ENCODE data around the gene ZNF688. TPM values are rescaled to one million over a fixed set of nuclear protein-coding genes. Genes with fewer than 3 reads are reported as not detected.

ZNF688 gene
- total and polyA plus RNA-seq, 9 of the 15 experiments (the other 6 are each of a cell fraction or from before 2014, with no cell fraction given), result 0.48 to 12.9 (median 4.5) TPM

DNA sequence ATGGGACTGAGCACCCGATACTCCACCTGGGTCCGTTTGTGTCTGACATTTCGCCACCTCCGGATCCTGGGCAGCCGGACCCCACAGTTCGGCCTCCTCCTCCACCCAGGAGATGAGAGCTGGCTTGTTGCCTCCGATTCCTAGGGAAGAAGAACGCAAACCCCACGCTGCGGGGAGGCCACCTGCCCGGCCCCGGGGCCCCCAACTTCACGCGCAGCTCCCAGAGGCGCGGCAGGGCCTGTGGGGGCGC is 13.9 kb downstream of the ZNF688 start:
- WGBS (ENCODE audit: insufficient coverage, low coverage, missing lambda C conversion rate), result 2% methylated on average over 14 of the region's 17 CpGs
- Histone ChIP-seq H3K9ac (ENCODE audit: insufficient read depth in 1 of 2, low read depth in 2 of 2, low read length in 2 of 2) (peak overlapping the region; percentile 91 to 97), H4K20me1 (replicated peaks; ENCODE audit: control insufficient read depth, insufficient read depth, low read length) (no peaks in the 10 kb centered on the region; the same call in 1 of the 2 replicates), H2AFZ (ENCODE audit: low read depth, low read length) (peak overlapping the region; percentile 73; the same call in 1 of the 2 replicates), H3K27me3 (ENCODE audit: control insufficient read depth in 2 of 2, insufficient read depth in 2 of 2, low read length in 2 of 2) (no peaks in the 10 kb centered on the region), H3K27ac (ENCODE audit: extremely low read depth, low read depth, low read length) (peak overlapping the region; percentile 94), H3K4me1 (replicated peaks in 1 of 2; ENCODE audit: control insufficient read depth in 2 of 2, insufficient read depth in 2 of 2, low read length in 2 of 2) (peaks cover 26 to 63% of the 10 kb centered on the region in 2 experiments; a peak in 4 of 5 replicates), H3K4me3 (peak overlapping the region; percentile 66), H3K9me1 (ENCODE audit: control insufficient read depth, insufficient read depth, low read length) (no peaks in the 10 kb centered on the region), H3K36me3 (ENCODE audit: control insufficient read depth, insufficient read depth, low read length) (peaks cover 28% of the 10 kb centered on the region; the same call in 2 of the 3 replicates), H3K4me2 (ENCODE audit: insufficient read depth, low read length) (peak overlapping the region; percentile 83), H3K79me2 (ENCODE audit: control insufficient read depth, insufficient read depth, low read length) (peaks cover 30% of the 10 kb centered on the region), H3K9me3 (replicated peaks; ENCODE audit: control insufficient read depth, insufficient read depth, low read depth, low read length) (no peaks in the 10 kb centered on the region; the same call in 1 of the 2 replicates)
- intact Hi-C loops (cut with micrococcal nuclease), result no loop called here
- BruUV-seq (replicated peaks), result no TSS peak
- ATAC-seq (no peak), DNase-seq (ENCODE audit: extremely low read depth in 1 of 4, low spot score in 3 of 4) (peak in 2 of 4 experiments; percentile 63 to 65), FAIRE-seq (no peak)
- ChIA-PET CTCF (ENCODE audit: low intra/inter-chr PET ratio) (no interaction called here), POLR2A (interaction anchor here (0.6 to 4.9 kb wide), 15 partner anchors 8 to 401 kb away, joined by 3 to 31 read pairs (median 5); partner anchors contain the start of genes ZNF688, ZNF747 and ZNF785)
- in situ Hi-C loops (cut with MboI), result no loop called here
- TF ChIP-seq, protein P1, sequence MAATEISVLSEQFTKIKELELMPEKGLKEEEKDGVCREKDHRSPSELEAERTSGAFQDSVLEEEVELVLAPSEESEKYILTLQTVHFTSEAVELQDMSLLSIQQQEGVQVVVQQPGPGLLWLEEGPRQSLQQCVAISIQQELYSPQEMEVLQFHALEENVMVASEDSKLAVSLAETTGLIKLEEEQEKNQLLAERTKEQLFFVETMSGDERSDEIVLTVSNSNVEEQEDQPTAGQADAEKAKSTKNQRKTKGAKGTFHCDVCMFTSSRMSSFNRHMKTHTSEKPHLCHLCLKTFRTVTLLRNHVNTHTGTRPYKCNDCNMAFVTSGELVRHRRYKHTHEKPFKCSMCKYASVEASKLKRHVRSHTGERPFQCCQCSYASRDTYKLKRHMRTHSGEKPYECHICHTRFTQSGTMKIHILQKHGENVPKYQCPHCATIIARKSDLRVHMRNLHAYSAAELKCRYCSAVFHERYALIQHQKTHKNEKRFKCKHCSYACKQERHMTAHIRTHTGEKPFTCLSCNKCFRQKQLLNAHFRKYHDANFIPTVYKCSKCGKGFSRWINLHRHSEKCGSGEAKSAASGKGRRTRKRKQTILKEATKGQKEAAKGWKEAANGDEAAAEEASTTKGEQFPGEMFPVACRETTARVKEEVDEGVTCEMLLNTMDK (IDR thresholded peaks at IDR 0.05; ENCODE audit: borderline replicate concordance, insufficient read depth, low read depth, low read length, poor library complexity, severe bottlenecking), result peak; percentile 53
- TF ChIP-seq EWSR1 (IDR thresholded peaks at IDR 0.05; ENCODE audit: borderline replicate concordance, low read depth, partially characterized antibody), result no peak
- TF ChIP-seq, protein P2, sequence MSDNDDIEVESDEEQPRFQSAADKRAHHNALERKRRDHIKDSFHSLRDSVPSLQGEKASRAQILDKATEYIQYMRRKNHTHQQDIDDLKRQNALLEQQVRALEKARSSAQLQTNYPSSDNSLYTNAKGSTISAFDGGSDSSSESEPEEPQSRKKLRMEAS (CRISPR knock-in tag; IDR thresholded peaks at IDR 0.05), result peak; percentile 60
- TF ChIP-seq, protein P3, sequence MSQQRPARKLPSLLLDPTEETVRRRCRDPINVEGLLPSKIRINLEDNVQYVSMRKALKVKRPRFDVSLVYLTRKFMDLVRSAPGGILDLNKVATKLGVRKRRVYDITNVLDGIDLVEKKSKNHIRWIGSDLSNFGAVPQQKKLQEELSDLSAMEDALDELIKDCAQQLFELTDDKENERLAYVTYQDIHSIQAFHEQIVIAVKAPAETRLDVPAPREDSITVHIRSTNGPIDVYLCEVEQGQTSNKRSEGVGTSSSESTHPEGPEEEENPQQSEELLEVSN (IDR thresholded peaks at IDR 0.05; ENCODE audit: borderline replicate concordance in 1 of 2, extremely low read depth in 1 of 2, insufficient read depth in 1 of 2, insufficient read length in 1 of 2, low read depth in 1 of 2, low read length in 1 of 2, poor library complexity in 1 of 2, severe bottlenecking in 1 of 2), result peak in 1 of 2 experiments; percentile 79
- TF ChIP-seq HMG20B (CRISPR knock-in tag; IDR thresholded peaks at IDR 0.05), result no peak
